Activated CD8-positive, alpha-beta T cell treated with anti-CD3 and anti-CD28 coated beads for 36 hours (primary cell): ENCODE measurements around the gene DDX53. TPM values are rescaled to one million over a fixed set of nuclear protein-coding genes. Genes with fewer than 3 reads are reported as not detected.

Experiments used
- ATAC-seq: fragments of 200-7000 bp; cut with Tn5 transposase; one replicate; pipeline ENCODE4 v1.10.0; 2021; ENCODE audit warnings: mild to moderate bottlenecking, moderate library complexity
- CTCF ChIA-PET: fragments of 350-600 bp; sonication (Branson Sonifier 250); formaldehyde crosslinking; loops from one replicate; lab custom pipeline; 2021; ENCODE audit warnings: antibody characterized with exemption; lab: Charles Lee
- POLR2A ChIA-PET: fragments of 350-600 bp; sonication (Branson Sonifier 250); formaldehyde crosslinking; loops from one replicate; lab custom pipeline; 2021; ENCODE audit warnings: antibody characterized with exemption; lab: Charles Lee
- DNase-seq: peaks from one replicate; pipeline ENCODE4 v3.0.0-alpha.2; 2020
- H3K27ac Mint-ChIP-seq: one replicate; pipeline ENCODE4 v1.8.0; 2021; ENCODE audit warnings: mild to moderate bottlenecking, mixed read lengths
- H3K27me3 Mint-ChIP-seq: one replicate; pipeline ENCODE4 v1.8.0; 2021; ENCODE audit warnings: mixed read lengths
- H3K36me3 Mint-ChIP-seq: one replicate; pipeline ENCODE4 v1.8.0; 2021; ENCODE audit warnings: low read depth, mixed read lengths
- H3K4me1 Mint-ChIP-seq: one replicate; pipeline ENCODE4 v1.8.0; 2021; ENCODE audit warnings: low read depth, mixed read lengths
- H3K4me3 Mint-ChIP-seq: one replicate; pipeline ENCODE4 v1.8.0; 2021; ENCODE audit warnings: mild to moderate bottlenecking, moderate library complexity, mixed read lengths
- H3K9me3 Mint-ChIP-seq: one replicate; pipeline ENCODE4 v1.8.0; 2021; ENCODE audit warnings: mixed read lengths
- intact Hi-C: fragments of 100-400 bp; cut with micrococcal nuclease; formaldehyde crosslinking; loops from one replicate; pipeline ENCODE4 v1.10.0; 2022
- total RNA-seq, 2 experiments: library from RNA; stranded (reverse); gene quantifications; one replicate each; pipeline ENCODE4 v1.2.3, GENCODE V29; 2021
- TF ChIP-seq, protein P1 (sequence below): fragments of 200-600 bp; IDR thresholded peaks from one replicate; pipeline ENCODE4 v1.8.0; 2022; ENCODE audit warnings: antibody characterized with exemption, mild to moderate bottlenecking

The DDX53 gene
- not detected for total RNA-seq

DNA sequence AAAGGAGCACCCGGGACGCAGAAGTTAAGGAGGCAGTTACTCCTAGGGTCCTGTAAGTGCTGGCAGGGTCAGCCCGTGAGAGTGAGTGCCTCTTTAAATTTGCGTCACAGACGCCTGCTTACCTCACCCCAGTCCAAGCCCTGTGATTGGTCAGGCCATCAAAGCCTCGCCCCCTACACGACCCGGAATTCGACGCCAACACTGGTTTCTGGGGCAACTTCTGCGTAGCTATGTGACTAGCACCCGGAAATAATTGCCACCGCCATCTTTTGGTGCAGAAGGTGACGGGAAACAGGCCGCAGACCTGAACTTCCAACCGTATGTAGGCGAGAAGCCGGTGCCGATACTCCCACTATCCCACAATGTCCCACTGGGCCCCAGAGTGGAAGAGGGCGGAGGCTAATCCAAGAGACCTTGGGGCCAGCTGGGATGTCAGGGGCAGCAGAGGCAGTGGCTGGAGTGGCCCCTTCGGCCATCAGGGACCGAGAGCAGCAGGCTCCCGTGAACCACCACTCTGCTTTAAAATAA lies at the start of gene DDX53:
Gene DDX53, plus strand, starts transcription at position 265 of the 528 bp plus-strand sequence. Its CDS starts 98 bp downstream, at position 363.
- no peaks in the 10 kb centered on the region for H3K9me3 Mint-ChIP-seq
- no peaks in the 10 kb centered on the region for H3K4me1 Mint-ChIP-seq
- H3K27me3 Mint-ChIP-seq, result no peaks in the 10 kb centered on the region
- no peak for ATAC-seq
- no peak for DNase-seq
- no peak within 1 kb of the TSS for H3K4me3 Mint-ChIP-seq
- POLR2A ChIA-PET, result no interaction called here
- H3K36me3 Mint-ChIP-seq, result no peaks in the 10 kb centered on the region
- intact Hi-C loops, result no loop called here
- TF ChIP-seq, protein P1, sequence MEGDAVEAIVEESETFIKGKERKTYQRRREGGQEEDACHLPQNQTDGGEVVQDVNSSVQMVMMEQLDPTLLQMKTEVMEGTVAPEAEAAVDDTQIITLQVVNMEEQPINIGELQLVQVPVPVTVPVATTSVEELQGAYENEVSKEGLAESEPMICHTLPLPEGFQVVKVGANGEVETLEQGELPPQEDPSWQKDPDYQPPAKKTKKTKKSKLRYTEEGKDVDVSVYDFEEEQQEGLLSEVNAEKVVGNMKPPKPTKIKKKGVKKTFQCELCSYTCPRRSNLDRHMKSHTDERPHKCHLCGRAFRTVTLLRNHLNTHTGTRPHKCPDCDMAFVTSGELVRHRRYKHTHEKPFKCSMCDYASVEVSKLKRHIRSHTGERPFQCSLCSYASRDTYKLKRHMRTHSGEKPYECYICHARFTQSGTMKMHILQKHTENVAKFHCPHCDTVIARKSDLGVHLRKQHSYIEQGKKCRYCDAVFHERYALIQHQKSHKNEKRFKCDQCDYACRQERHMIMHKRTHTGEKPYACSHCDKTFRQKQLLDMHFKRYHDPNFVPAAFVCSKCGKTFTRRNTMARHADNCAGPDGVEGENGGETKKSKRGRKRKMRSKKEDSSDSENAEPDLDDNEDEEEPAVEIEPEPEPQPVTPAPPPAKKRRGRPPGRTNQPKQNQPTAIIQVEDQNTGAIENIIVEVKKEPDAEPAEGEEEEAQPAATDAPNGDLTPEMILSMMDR, result no peak
- CTCF ChIA-PET, result no interaction called here
- no peak within 1 kb of the TSS for H3K27ac Mint-ChIP-seq

DNA sequence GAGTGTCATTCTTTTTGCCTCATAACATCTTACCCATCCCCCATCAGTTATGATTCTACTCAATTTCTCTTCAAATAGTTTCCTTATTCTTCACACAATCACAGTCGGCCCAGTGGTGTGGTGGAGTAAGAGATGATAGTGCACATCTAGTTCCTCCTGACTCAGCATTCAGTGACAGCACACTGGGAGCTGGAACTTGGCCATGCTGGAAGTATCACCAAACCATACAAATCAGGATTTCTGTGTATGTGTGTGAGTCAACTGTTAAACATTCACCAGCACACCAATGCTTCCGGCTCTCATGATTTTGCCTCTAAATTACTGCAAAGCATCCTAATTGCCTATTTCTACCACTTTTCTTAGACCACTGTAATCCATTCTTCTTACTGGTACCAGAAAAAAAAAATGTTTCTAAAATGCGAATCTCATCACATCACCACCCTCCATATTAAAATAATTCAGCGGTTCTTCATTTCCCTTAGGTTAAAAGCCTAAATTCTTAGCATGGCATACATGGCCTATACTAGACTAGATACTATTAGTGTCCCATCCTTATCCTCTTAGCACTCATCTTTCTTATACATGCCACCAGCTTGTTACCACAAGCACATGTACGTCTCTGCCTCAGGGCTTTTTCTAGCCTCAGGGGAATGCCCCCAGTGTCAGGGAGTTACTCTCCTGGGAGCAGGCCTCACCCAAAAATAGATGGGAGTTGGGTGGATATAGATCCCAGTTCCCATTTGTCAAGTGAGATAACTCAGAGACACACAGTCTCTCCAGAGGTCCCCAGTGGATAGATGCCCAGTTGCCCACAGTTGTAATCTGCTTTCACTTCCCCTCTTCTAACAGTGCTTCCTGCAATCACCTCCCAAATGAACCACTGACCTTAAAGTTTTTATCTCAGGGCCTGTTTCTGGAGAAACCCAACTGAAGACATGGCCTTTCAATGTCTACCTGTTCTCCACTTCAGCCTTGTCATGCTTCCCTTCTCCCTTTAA lies 49.2 kb upstream of the DDX53 start:
- ATAC-seq (no peak), DNase-seq (no peak)
- POLR2A ChIA-PET, result no interaction called here
- no peaks in the 10 kb centered on the region for H3K4me1 Mint-ChIP-seq
- no peak overlapping the region for H3K4me3 Mint-ChIP-seq
- TF ChIP-seq, protein P1, result no peak
- H3K27ac Mint-ChIP-seq, result no peak overlapping the region
- no peaks in the 10 kb centered on the region for H3K27me3 Mint-ChIP-seq
- no peaks in the 10 kb centered on the region for H3K36me3 Mint-ChIP-seq
- H3K9me3 Mint-ChIP-seq, result no peaks in the 10 kb centered on the region
- CTCF ChIA-PET, result no interaction called here
- intact Hi-C loops, result no loop called here

DNA sequence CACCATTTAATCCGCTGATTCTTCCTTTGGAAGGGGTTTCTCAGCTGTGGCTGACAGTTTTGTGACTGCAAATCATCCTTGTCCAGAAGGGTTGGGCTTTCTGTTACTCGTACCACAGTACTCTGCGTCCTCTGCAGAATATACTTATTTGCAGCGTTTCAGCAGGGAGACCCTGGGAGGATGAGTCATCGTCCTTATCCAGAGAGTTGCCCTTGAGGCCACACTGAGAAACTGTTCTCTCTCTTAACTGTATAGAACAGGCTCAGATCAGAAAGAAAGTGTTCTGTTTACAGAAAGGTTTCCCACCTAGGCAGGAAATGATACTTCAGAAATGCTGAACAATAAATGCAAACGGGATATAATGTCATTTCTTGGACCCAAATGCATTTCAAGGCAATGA lies 47.8 kb upstream of the DDX53 start:
- TF ChIP-seq, protein P1, result no peak
- intact Hi-C loops, result no loop called here
- Mint-ChIP-seq H3K4me1 (no peaks in the 10 kb centered on the region), H3K4me3 (no peak overlapping the region), H3K36me3 (no peaks in the 10 kb centered on the region), H3K9me3 (no peaks in the 10 kb centered on the region), H3K27me3 (no peaks in the 10 kb centered on the region), H3K27ac (no peak overlapping the region)
- CTCF ChIA-PET, result no interaction called here
- DNase-seq (no peak), ATAC-seq (no peak)
- POLR2A ChIA-PET, result no interaction called here

DNA sequence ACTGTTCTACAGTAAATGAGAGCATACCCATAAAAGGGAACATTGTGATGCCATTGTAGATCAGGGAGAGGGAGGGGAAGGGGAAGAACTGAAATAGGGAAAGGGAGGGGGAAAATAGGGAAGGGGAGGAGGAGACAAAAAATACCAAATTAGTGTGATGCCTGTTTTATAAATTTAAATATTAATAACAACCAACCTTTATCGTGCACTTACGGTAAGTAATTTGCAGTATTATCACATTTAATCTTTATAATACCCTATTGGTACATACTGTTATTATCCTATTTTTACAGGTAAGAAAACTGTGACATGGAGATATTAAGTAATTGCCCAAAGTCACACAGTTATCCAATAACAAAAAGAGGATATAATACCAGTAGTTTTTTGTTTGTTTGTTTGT lies 41.5 kb upstream of the DDX53 start:
- CTCF ChIA-PET, result no interaction called here
- intact Hi-C loops, result no loop called here

More for the DNA sequence above, 41.5 kb upstream of the DDX53 start:
- DNase-seq (no peak), ATAC-seq (no peak)
- Mint-ChIP-seq H3K27me3 (no peaks in the 10 kb centered on the region), H3K4me3 (no peak overlapping the region), H3K4me1 (no peaks in the 10 kb centered on the region), H3K36me3 (no peaks in the 10 kb centered on the region), H3K9me3 (no peaks in the 10 kb centered on the region), H3K27ac (no peak overlapping the region)
- TF ChIP-seq, protein P1, result no peak
- POLR2A ChIA-PET, result no interaction called here
